Activated CD4-positive, alpha-beta memory T cell treated with anti-CD3 and anti-CD28 coated beads, Interleukin-2, amount 10 ng/mL, durations not matched to agents 7 days and 5 days (primary cell): ENCODE results near the gene SORBS2. TPM values are rescaled to one million over a fixed set of nuclear protein-coding genes. Genes with fewer than 3 reads are reported as not detected.
A peak's percentile ranks its signal among the peaks of the same experiment; 100 is the strongest.

Source experiments
- CTCF ChIA-PET: fragments of 350-600 bp; sonication (Branson Sonifier 250); formaldehyde crosslinking; loops from one replicate; lab custom pipeline; 2021; ENCODE audit warnings: antibody characterized with exemption, inconsistent platforms; lab: Charles Lee
- POLR2A ChIA-PET: fragments of 350-600 bp; sonication (Branson Sonifier 250); formaldehyde crosslinking; loops from one replicate; lab custom pipeline; 2021; ENCODE audit warnings: antibody characterized with exemption; lab: Charles Lee
- DNase-seq: peaks from one replicate; pipeline ENCODE4 v3.0.0-alpha.2; 2020
- H3K27ac Mint-ChIP-seq: one replicate; pipeline ENCODE4 v1.8.0; 2021; ENCODE audit warnings: mild to moderate bottlenecking, mixed read lengths
- H3K27me3 Mint-ChIP-seq: one replicate; pipeline ENCODE4 v1.8.0; 2021; ENCODE audit warnings: mixed read lengths
- H3K36me3 Mint-ChIP-seq: one replicate; pipeline ENCODE4 v1.8.0; 2021; ENCODE audit warnings: low read depth, mixed read lengths
- H3K4me1 Mint-ChIP-seq: one replicate; pipeline ENCODE4 v1.8.0; 2021; ENCODE audit warnings: mixed read lengths
- H3K4me3 Mint-ChIP-seq: one replicate; pipeline ENCODE4 v1.8.0; 2021; ENCODE audit warnings: mild to moderate bottlenecking, mixed read lengths
- H3K9me3 Mint-ChIP-seq: one replicate; pipeline ENCODE4 v1.8.0; 2021; ENCODE audit warnings: mixed read lengths
- total RNA-seq, 2 experiments: library from RNA; stranded (reverse); gene quantifications; one replicate each; pipeline ENCODE4 v1.2.3, GENCODE V29; 2021

The SORBS2 gene
- total RNA-seq, 2 experiments from 2014 or later: not detected

GRCh38 chr4:185589067-185589836 is 222.7 kb downstream of the SORBS2 start:
- H3K36me3 Mint-ChIP-seq: no peaks in the 10 kb centered on the region
- ChIA-PET POLR2A (no interaction called here), CTCF (interaction anchor here (1.1 kb wide), 1 partner anchor 9 kb away, joined by 6 read pairs; no protein-coding TSS in a partner anchor)
- no peak overlapping the region for H3K27ac Mint-ChIP-seq
- peaks cover 47% of the 10 kb centered on the region for H3K27me3 Mint-ChIP-seq
- no peak for DNase-seq
- H3K9me3 Mint-ChIP-seq: no peaks in the 10 kb centered on the region
- peaks cover 10% of the 10 kb centered on the region for H3K4me1 Mint-ChIP-seq
- no peak overlapping the region for H3K4me3 Mint-ChIP-seq

GRCh38 chr4:185587427-185588161 is 224.4 kb downstream of the SORBS2 start:
- peak; percentile 41 for DNase-seq
- H3K27me3 Mint-ChIP-seq: peaks cover 38% of the 10 kb centered on the region
- no peak overlapping the region for H3K4me3 Mint-ChIP-seq
- H3K27ac Mint-ChIP-seq: no peak overlapping the region
- ChIA-PET POLR2A (no interaction called here), CTCF (interaction anchor here (1.1 kb wide), 1 partner anchor 10 kb away, joined by 3 read pairs; no protein-coding TSS in a partner anchor)
- no peaks in the 10 kb centered on the region for H3K9me3 Mint-ChIP-seq
- no peaks in the 10 kb centered on the region for H3K36me3 Mint-ChIP-seq
- peaks cover 10% of the 10 kb centered on the region for H3K4me1 Mint-ChIP-seq

- Mint-ChIP-seq H3K9me3 (no peaks in the 10 kb centered on the region), H3K27ac (no peak overlapping the region), H3K4me3 (no peak overlapping the region), H3K27me3 (peaks cover 40% of the 10 kb centered on the region), H3K4me1 (peaks cover 10% of the 10 kb centered on the region), H3K36me3 (no peaks in the 10 kb centered on the region)
- POLR2A ChIA-PET: no interaction called here
- no peak for DNase-seq
- CTCF ChIA-PET: no interaction called here
These were observed 225.0 kb downstream of the SORBS2 start for GRCh38 chr4:185587030-185587426.

- no peak for DNase-seq
- no peaks in the 10 kb centered on the region for H3K9me3 Mint-ChIP-seq
- CTCF ChIA-PET: interaction anchor here (1.3 kb wide), 1 partner anchor 13 kb away, joined by 4 read pairs; no protein-coding TSS in a partner anchor
- no peak overlapping the region for H3K27ac Mint-ChIP-seq
- no peak overlapping the region for H3K4me3 Mint-ChIP-seq
- H3K27me3 Mint-ChIP-seq: peaks cover 38% of the 10 kb centered on the region
- POLR2A ChIA-PET: no interaction called here
- H3K4me1 Mint-ChIP-seq: peaks cover 10% of the 10 kb centered on the region
- H3K36me3 Mint-ChIP-seq: no peaks in the 10 kb centered on the region
These were observed 226.8 kb downstream of the SORBS2 start for GRCh38 chr4:185585211-185585610.

GRCh38 chr4:185583813-185584212 is 228.2 kb downstream of the SORBS2 start:
- H3K36me3 Mint-ChIP-seq: no peaks in the 10 kb centered on the region
- H3K27me3 Mint-ChIP-seq: peaks cover 29% of the 10 kb centered on the region
- no peak overlapping the region for H3K4me3 Mint-ChIP-seq
- H3K27ac Mint-ChIP-seq: no peak overlapping the region
- ChIA-PET CTCF (interaction anchor here (2.7 kb wide), 1 partner anchor 14 kb away, joined by 15 read pairs; no protein-coding TSS in a partner anchor), POLR2A (no interaction called here)
- no peaks in the 10 kb centered on the region for H3K9me3 Mint-ChIP-seq
- DNase-seq: no peak
- peaks cover 10% of the 10 kb centered on the region for H3K4me1 Mint-ChIP-seq

- POLR2A ChIA-PET: no interaction called here
These were observed 229.2 kb downstream of the SORBS2 start for GRCh38 chr4:185582651-185583400.

GRCh38 chr4:185580699-185581098 is 231.3 kb downstream of the SORBS2 start:
- H3K4me1 Mint-ChIP-seq: no peaks in the 10 kb centered on the region
- H3K4me3 Mint-ChIP-seq: no peak overlapping the region
- CTCF ChIA-PET: no interaction called here
- H3K27ac Mint-ChIP-seq: no peak overlapping the region
- POLR2A ChIA-PET: no interaction called here
- H3K36me3 Mint-ChIP-seq: no peaks in the 10 kb centered on the region
- no peak for DNase-seq
- no peaks in the 10 kb centered on the region for H3K9me3 Mint-ChIP-seq
- peaks cover 15% of the 10 kb centered on the region for H3K27me3 Mint-ChIP-seq

More at GRCh38 chr4:185582651-185583400, 229.2 kb downstream of the SORBS2 start:
- CTCF ChIA-PET: interaction anchor here (2.7 kb wide), 1 partner anchor 15 kb away, joined by 15 read pairs; no protein-coding TSS in a partner anchor
- DNase-seq: no peak
- H3K4me3 Mint-ChIP-seq: no peak overlapping the region
- no peak overlapping the region for H3K27ac Mint-ChIP-seq
- H3K27me3 Mint-ChIP-seq: peaks cover 26% of the 10 kb centered on the region
- H3K9me3 Mint-ChIP-seq: no peaks in the 10 kb centered on the region
- H3K36me3 Mint-ChIP-seq: no peaks in the 10 kb centered on the region
- H3K4me1 Mint-ChIP-seq: peaks cover 9% of the 10 kb centered on the region

GRCh38 chr4:185578284-185578683 is 233.7 kb downstream of the SORBS2 start:
- no peaks in the 10 kb centered on the region for H3K36me3 Mint-ChIP-seq
- no peak overlapping the region for H3K4me3 Mint-ChIP-seq
- ChIA-PET POLR2A (no interaction called here), CTCF (no interaction called here)
- H3K27ac Mint-ChIP-seq: no peak overlapping the region
- no peaks in the 10 kb centered on the region for H3K9me3 Mint-ChIP-seq
- DNase-seq: no peak
- H3K27me3 Mint-ChIP-seq: peaks cover 15% of the 10 kb centered on the region
- H3K4me1 Mint-ChIP-seq: no peaks in the 10 kb centered on the region

- no peak for DNase-seq
- ChIA-PET CTCF (no interaction called here), POLR2A (no interaction called here)
- Mint-ChIP-seq H3K4me1 (no peaks in the 10 kb centered on the region), H3K4me3 (no peak overlapping the region), H3K36me3 (no peaks in the 10 kb centered on the region), H3K27me3 (peaks cover 12% of the 10 kb centered on the region), H3K9me3 (no peaks in the 10 kb centered on the region), H3K27ac (no peak overlapping the region)
These were observed 234.7 kb downstream of the SORBS2 start for GRCh38 chr4:185576962-185577950.

- Mint-ChIP-seq H3K36me3 (no peaks in the 10 kb centered on the region), H3K9me3 (no peaks in the 10 kb centered on the region), H3K27me3 (peaks cover 11% of the 10 kb centered on the region), H3K4me1 (no peaks in the 10 kb centered on the region), H3K4me3 (no peak overlapping the region), H3K27ac (no peak overlapping the region)
- CTCF ChIA-PET: interaction anchor here (2.7 kb wide), 1 partner anchor 21 kb away, joined by 8 read pairs; no protein-coding TSS in a partner anchor
- POLR2A ChIA-PET: no interaction called here
- no peak for DNase-seq
These were observed 235.6 kb downstream of the SORBS2 start for GRCh38 chr4:185576314-185576961.

GRCh38 chr4:185573651-185574199 is 238.3 kb downstream of the SORBS2 start:
- H3K36me3 Mint-ChIP-seq: no peaks in the 10 kb centered on the region
- ChIA-PET POLR2A (no interaction called here), CTCF (interaction anchor here (2.7 kb wide), 1 partner anchor 24 kb away, joined by 8 read pairs; no protein-coding TSS in a partner anchor)
- no peak overlapping the region for H3K27ac Mint-ChIP-seq
- H3K4me1 Mint-ChIP-seq: no peaks in the 10 kb centered on the region
- no peaks in the 10 kb centered on the region for H3K9me3 Mint-ChIP-seq
- no peak for DNase-seq
- H3K27me3 Mint-ChIP-seq: peaks cover 12% of the 10 kb centered on the region
- H3K4me3 Mint-ChIP-seq: no peak overlapping the region
